ENCODE data around the gene RAB36.

Gene RAB36

DNA sequence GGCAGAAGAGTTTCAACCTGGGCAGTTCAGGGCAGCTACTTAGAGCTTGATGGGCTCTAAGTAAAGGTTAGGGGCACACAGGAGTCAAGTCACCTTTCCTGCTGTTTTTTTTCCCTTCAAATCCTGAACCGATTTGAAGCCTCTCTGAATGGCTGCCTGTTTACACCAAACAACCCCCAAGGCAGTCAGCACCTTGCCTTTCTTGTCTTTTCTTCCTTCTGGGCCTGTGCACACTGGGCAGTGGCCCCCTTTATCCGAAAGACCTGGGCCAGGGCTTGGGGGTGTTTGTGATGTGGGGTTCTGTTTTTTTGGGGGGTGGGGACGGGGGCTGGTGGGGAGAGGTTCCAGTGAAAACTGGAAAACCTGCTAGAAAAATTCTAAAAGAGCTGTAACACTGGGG is 7.8 kb upstream of the RAB36 start:
- no peak for DNase-seq (ENCODE audit: low read depth)
- no peak overlapping the region for H3K4me3 ChIP-seq (ENCODE audit: low read length)
- no peak for TF ChIP-seq CTCF (conservative IDR thresholded peaks at IDR 0.05; ENCODE audit: low read length)

GRCh38 chr22:23137905-23138561 is 7.2 kb upstream of the RAB36 start:
- H3K4me3 ChIP-seq (ENCODE audit: low read length) = no peak overlapping the region
- no peak for TF ChIP-seq CTCF (conservative IDR thresholded peaks at IDR 0.05; ENCODE audit: low read length)
- no peak for DNase-seq (ENCODE audit: low read depth)

GRCh38 chr22:23138584-23139435 is 6.5 kb upstream of the RAB36 start:
- no peak for TF ChIP-seq CTCF (conservative IDR thresholded peaks at IDR 0.05; ENCODE audit: low read length)
- no peak overlapping the region for H3K4me3 ChIP-seq (ENCODE audit: low read length)
- no peak for DNase-seq (ENCODE audit: low read depth)

GRCh38 chr22:23140385-23140784 is 4.9 kb upstream of the RAB36 start:
- H3K4me3 ChIP-seq (ENCODE audit: low read length) = no peak overlapping the region
- no peak for TF ChIP-seq CTCF (conservative IDR thresholded peaks at IDR 0.05; ENCODE audit: low read length)
- no peak for DNase-seq (ENCODE audit: low read depth)

GRCh38 chr22:23142546-23143105 is 2.7 kb upstream of the RAB36 start:
- TF ChIP-seq CTCF (conservative IDR thresholded peaks at IDR 0.05; ENCODE audit: low read length) = no peak
- no peak overlapping the region for H3K4me3 ChIP-seq (ENCODE audit: low read length)
- DNase-seq (ENCODE audit: low read depth) = no peak

DNA sequence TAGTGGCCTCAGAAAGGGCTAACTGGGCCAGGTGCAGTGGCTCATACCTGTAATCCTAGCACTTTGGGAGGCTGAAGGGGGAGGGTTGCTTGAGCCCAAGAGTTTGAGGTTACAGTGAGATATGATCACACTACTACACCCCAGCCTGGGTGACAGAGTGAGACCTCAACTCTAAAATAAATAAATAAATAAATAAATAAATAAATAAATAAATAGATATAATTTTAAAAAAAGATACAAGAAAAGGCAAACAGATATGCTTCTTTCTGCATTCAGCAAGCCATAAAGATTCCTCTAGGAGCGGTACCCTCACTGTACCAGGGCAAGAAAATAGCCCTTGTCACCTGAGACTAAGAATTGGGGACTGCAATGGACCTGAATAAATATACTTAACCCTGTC is 2.2 kb upstream of the RAB36 start:
- no peak overlapping the region for H3K4me3 ChIP-seq (ENCODE audit: low read length)
- no peak for TF ChIP-seq CTCF (conservative IDR thresholded peaks at IDR 0.05; ENCODE audit: low read length)
- no peak for DNase-seq (ENCODE audit: low read depth)
